Heart left ventricle (tissue), 13 donors: ENCODE data around the gene CSTF2T.

Experiments used
- POLR2A ChIP-seq, 2 donors: fragments of 450-650 bp; IDR thresholded peaks; one replicate each; pipeline ENCODE4 v1.6.1; 2017; ENCODE audit warnings: antibody characterized with exemption in 2 of 2, mild to moderate bottlenecking in 2 of 2, moderate library complexity in 2 of 2
- TF ChIP-seq, protein P1 (sequence below), 12 donors: fragments of 200-600 bp; sonication (generic) in 4 of 12; IDR thresholded peaks; one replicate each; pipeline versions ENCODE4 v1.5.0 to v1.8.0; 2018 to 2022; ENCODE audit warnings: antibody characterized with exemption in 12 of 12, mild to moderate bottlenecking in 5 of 12
- donor health status: ischemic (EF 13 %, LVEDD 7.1; RV severe dilation, severe dysfunction).
- donor health status: DM: no; HTN: yes; CAD: no.
- donor health status: DM: no; HTN: no; CAD: no.
- donor health status: ischemic (EF 25% LVEDD 6.9; RV normal size, moderate dysfunction).
- donor health status: ischemic (EF 25% LVEDD 5.7; RV mildly dilated, moderate dysfunction).
- donor health status: ischemic (EF 35%, LVEDD 5.7; RV mildly dilated, moderate dysfunction).
- donor health status: nonischemic (EF 11% LVEDD 7.7; RV severe dilation, severe dysfunction).
- donor health status: DM: yes; HTN: yes; CAD: no.
- donor health status: PGD.
- donor health status: ischemic (EF 29% LVEDD 5.4; RV normal size, mild dysfunction).
- donor health status: nonischemic (EF 23%, LVEDD 6.1; RV moderate dilation, normal function).

- TF ChIP-seq, protein P1, sequence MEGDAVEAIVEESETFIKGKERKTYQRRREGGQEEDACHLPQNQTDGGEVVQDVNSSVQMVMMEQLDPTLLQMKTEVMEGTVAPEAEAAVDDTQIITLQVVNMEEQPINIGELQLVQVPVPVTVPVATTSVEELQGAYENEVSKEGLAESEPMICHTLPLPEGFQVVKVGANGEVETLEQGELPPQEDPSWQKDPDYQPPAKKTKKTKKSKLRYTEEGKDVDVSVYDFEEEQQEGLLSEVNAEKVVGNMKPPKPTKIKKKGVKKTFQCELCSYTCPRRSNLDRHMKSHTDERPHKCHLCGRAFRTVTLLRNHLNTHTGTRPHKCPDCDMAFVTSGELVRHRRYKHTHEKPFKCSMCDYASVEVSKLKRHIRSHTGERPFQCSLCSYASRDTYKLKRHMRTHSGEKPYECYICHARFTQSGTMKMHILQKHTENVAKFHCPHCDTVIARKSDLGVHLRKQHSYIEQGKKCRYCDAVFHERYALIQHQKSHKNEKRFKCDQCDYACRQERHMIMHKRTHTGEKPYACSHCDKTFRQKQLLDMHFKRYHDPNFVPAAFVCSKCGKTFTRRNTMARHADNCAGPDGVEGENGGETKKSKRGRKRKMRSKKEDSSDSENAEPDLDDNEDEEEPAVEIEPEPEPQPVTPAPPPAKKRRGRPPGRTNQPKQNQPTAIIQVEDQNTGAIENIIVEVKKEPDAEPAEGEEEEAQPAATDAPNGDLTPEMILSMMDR (IDR thresholded peaks at IDR 0.05), result no peak
- no peak for TF ChIP-seq POLR2A (IDR thresholded peaks at IDR 0.05)
Observed at GRCh38 chr10:51700228-51700817, 928 bp upstream of the CSTF2T start.
